Stimulated activated CD4-positive, alpha-beta T cell treated with anti-CD3 and anti-CD28 coated beads, TNF-alpha, amount 100 ng/mL, for 24 hours (primary cell): ENCODE results near the gene CDKL4.
"Not testable (repeated sequence)": the region's sequence is repeated elsewhere in the genome, so short reads cannot be mapped to it uniquely, and the experiment has no call there.

ENCODE experiments used
- DNase-seq, 3 experiments: peaks; one replicate each; pipeline ENCODE4 v3.0.0-alpha.2; 2020; ENCODE audit warnings: low read depth in 3 of 3

Gene CDKL4

DNA sequence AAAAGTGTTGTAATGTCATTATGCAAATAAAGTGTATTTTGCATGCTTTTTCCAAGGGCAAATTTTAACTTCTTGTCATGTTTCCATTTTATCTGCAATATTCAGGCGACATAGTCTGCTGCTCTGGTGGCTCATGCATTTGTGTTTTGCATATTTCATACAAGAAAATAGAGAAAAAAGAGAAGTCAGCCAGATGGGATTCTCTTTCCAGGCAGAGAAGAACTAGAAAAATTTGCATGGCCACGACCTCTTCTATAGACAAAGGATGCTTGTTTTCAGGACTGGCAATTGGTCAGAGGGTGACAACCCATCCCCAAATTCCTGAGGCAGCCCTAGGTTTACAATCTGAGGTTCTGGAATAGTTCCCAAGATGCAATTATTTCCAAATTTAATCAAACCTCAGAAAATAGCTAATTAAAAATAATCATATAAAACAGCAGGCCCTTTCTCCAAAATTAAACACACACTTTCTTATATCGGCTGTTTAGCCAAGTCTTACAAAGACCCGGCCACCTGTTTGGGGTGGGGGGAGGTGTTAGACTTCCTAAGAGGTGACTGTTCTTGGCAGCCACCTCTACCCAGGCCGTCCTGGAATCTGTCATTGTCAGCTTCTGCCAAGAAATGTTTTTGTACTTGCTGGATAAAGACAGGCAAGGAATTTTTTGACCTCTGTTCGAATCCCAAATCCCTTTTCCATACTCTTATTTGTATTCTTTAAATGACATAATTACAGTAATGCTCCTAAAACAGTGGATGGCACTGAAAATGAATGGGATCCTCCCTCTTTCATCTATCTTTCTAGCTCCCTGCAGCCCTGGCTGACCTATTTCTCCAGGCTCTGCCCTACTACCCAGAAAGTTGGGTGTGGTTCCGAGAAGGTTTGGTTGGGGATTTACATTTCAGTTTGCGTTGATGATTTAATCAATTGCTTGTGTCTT is 102.2 kb downstream of the CDKL4 start:
- DNase-seq: no peak

DNA sequence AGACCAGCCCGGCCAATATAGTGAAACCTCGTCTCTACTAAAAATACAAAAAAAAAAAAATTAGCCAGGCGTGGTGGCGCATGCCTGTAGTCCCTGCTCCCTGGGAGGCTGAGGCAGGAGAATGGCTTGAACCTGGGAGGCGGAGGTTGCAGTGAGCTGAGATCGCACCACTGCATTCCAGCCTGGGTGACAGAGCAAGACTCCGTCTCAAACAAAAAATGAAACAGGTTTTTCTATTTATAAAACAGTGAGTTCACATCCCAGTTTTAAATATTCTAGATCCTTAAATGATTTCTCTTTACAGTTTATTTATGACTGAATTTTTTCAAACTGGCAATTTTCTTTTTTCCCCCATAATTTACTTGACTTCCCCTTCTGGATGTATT is 102.8 kb downstream of the CDKL4 start:
- DNase-seq: not testable (repeated sequence)

DNA sequence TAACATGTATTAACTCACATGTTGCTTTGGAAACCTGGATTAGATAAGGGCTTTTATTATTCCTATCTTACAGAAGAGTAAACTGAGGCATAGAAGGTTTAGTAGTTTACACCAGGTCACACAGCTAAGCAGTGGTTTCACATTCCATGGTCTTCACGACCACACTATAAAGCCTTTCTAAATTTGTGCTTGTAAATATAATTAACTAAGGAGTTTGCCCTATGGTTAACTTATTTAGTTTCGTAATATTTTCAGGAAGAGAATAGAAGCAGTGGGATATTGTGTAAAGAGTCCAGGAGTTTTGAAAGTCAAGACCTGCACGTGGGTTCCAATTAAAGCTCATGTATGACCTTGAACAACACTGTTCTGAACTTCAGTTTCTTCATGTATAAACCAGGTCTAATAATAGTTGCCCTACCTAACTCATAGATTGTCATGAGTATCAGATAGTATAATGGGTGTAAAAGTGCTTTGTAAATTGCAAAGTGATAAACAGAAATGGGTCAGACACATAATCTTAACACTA is 103.4 kb downstream of the CDKL4 start:
- DNase-seq: no peak

DNA sequence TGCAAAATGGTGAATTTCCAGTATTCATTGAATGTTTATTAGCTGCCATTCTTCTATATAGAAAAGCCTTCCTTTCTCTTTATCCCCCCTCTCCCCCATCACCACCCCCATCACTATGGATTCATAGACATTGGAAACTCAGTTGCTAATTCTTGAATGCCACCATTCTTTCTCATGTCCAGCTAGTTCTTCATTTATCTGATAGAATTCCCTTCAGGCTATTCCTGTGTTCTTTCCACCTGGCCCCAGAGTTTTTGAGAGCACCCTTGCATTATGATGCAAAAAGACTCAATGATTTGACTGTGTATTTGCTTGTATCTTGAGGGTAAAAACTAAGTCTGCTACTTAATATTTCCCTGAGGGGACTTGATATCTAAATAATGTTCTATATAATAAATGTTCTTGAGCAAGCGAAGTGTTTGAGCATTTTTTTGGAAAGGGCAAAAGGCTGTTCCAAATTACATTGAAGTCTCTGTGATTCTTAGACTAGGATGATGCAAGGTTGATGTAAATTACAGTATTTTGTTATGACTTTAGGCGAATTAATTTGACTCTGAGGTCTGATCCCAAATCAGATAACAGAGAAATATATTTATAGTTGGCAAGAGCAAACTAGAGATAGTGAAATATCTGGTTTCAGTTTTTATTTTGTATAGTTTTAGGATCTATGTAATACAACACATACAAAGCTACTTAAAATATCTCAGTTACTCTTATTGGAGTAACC is 104.1 kb downstream of the CDKL4 start:
- no peak for DNase-seq

DNA sequence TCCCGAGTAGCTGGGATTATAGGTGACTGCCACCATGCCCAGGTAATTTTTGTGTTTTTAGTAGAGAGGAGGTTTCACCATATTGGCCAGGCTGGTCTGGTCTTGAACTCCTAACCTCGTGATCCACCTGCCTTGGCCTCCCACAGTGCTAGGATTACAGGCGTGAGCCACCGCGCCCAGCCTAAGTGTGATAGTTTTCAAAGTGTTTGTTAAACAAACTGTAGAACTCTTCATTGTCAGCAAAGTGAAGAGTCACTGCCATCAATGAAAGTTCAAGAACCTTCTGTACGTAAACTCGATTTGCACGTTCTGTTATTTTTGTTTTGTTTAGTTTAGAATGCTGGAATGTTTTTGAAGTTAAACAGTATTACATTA is 104.9 kb downstream of the CDKL4 start:
- DNase-seq: no peak

DNA sequence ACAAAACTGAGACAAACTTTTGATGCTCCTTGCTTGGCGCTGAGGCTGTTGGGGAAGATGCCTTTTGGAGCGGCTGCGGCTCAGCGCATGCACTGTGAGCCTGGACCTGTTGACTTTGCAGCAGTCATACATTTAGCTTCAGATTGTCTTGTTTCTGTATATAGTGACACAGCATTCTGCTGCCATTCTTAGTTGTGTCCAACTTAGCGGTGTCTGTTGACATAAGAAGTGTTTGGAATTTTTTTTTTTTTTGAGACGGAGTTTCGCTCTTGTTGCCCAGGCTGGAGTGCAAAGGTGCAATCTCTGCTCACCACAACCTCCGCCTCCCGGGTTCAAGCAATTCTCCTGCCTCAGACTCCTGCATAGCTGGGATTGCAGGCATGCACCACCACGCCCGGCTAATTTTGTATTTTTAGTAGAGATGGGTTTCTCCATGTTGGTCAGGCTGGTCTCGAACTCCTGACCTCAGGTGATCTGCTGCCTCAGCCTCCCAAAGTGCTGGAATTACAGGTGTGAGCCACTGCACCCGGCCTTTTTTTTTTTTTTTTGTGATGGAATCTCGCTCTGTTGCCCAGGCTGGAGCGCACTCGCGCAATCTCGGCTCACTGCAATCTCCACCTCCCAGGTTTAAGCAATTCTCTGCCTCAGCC is 105.5 kb downstream of the CDKL4 start:
- not testable (repeated sequence) for DNase-seq

DNA sequence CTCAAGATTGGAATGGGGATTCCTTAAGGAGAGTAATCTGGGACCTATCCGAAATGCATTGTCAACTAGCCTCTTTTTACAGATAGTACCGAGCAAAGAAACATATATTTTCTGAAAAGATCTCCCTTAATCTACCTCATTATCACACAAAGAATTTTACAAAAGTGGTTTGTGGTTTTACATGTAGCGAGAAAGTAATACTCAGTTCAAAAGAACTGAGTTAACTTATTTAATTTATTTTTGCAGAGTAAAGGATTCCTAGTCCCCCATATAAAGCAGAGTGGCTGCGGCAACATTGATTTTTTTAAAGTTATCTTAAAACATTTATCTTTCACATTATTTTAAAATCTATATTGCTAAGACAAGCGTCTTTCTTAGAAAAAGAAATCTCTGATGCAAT is 107.0 kb downstream of the CDKL4 start:
- no peak for DNase-seq

DNA sequence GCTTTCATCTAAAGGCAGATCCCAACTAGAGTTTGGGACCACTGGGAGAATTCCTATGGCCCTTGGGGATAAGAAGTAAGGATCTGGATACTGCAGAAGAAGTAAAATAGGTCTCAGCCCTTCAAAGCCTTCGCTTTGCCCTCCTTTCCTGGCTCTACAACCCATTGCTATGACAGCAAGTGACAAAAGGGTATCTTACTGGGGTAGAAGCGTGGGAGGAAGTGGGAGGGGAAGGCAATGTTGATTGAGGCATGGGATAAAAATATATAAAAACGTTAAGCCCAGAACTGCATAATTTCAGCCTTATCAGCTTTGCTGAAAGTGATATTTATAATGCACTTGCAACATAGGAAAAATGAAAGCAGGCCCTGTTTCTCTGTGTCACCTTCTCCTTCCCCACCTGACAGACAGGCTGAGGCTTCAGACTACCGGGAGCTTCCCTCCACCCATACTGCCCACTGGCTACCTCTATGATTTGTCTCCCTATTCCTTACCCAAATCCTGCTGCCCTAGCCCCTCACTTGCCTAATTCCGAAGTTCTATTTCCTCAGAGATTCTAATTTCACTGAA is 108.0 kb downstream of the CDKL4 start:
- DNase-seq: no peak

DNA sequence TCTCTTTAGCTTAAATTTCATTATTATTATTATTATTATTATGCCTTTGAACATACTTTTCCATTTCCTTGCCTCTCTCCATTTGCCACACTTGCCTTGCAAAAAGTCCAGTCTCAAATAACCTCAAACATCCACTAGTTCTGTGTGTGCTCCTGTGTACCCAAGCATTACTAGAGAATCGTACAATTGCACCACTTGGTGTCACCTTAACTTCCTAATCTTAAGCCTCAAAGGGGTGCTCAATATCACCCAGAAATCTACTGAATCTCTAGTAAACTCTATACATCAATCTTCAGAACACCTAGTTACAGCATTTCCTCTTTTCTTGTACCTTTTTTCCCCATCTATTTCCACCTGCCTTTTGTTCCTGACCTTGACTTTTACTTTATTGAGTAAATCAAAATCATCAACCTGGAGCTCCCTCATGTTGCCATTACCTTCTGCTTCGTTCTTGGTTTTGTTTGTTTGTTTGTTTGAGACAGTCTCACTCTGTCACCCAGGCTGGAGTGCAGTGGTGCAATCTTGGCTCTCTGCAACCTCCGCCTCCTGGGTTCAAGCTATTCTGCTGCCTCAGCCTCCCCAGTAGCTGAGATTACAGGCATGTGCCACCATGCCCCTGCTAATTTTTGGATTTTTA is 110.4 kb downstream of the CDKL4 start:
- DNase-seq: no peak

DNA sequence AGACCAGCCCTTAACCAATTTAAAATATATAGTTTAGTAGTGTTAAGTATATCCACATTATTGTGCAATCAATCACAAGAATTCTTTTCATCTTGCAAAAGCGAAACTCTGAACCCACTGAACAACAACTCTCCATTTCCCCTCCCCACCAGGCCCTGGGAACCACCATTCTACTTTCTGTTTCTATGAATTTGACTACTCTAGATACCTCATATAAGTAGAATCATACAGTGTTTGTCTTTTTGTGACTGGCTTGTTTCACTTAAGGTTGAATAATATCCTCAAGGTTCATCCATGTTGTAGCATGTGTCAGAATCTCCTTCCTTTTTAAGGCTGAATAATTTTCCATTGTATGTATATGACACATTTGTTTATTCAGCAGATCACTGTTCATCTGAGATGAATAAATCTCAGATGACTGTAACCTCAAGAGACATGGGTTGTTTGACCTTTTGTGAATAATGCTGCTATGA is 114.8 kb downstream of the CDKL4 start:
- DNase-seq: peak in 2 of 3 experiments; percentile 64 to 67

DNA sequence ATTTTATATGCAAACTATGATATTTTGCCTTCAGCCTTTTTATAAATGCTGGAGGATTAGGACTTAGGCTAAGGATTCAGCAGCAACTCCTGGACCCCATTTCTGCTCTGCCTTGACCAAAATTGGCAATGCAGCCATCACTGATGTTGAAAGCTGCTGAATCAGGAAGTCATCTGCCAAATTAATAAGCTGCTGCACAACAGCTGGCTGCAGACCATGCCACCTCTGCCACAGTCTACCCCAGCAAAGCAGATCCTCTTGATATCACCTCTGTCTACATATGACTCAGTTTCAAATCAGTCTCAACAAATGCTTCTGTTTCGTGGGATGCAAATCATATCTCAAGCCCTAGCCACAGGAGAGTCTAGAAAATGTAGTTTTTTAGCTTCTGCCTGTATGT is 115.8 kb downstream of the CDKL4 start:
- DNase-seq: peak in 1 of 3 experiments; percentile 45
